Measurements from ENCODE around the gene PACSIN3. TPM values are rescaled to one million over a fixed set of nuclear protein-coding genes. Genes with fewer than 3 reads are reported as not detected.

PACSIN3 gene
- total RNA-seq, 4 donors from 2014 or later, result 55.9 to 95.7 (median 65.0) TPM

- H3K27ac ChIP-seq, result no peak overlapping the region
- H3K36me3 ChIP-seq, result peaks cover 35 to 86% (median 49%) of the 10 kb centered on the region in 3 donors
- WGBS, 2 donors, result 87 to 92% methylated on average over 4 to 8 of the region's 15 CpGs
- TF ChIP-seq POLR2A (IDR thresholded peaks at IDR 0.05) (no peak), CTCF (IDR thresholded peaks at IDR 0.05) (no peak)
- H3K4me1 ChIP-seq, result peaks cover 0 to 26% (median 0%) of the 10 kb centered on the region in 3 donors
- H3K4me3 ChIP-seq, result no peak overlapping the region
- no peaks in the 10 kb centered on the region for H3K27me3 ChIP-seq
- DNase-seq, result no peak
- intact Hi-C loops (cut with DNase I), result no loop called here
- H3K9me3 ChIP-seq, result no peaks in the 10 kb centered on the region
Measured at GRCh38 chr11:47163898-47164297, 22.3 kb downstream of the PACSIN3 start.

GRCh38 chr11:47163193-47163592 lies 23.0 kb downstream of the PACSIN3 start:
- Histone ChIP-seq H3K36me3 (peaks cover 30 to 86% (median 43%) of the 10 kb centered on the region in 3 donors), H3K27me3 (no peaks in the 10 kb centered on the region), H3K4me1 (peaks cover 0 to 31% (median 3%) of the 10 kb centered on the region in 3 donors), H3K9me3 (no peaks in the 10 kb centered on the region), H3K27ac (no peak overlapping the region), H3K4me3 (no peak overlapping the region)
- no peak for DNase-seq
- TF ChIP-seq POLR2A (IDR thresholded peaks at IDR 0.05) (no peak), CTCF (IDR thresholded peaks at IDR 0.05) (no peak)
- 39 to 62% methylated on average over 3 of the region's 3 CpGs for WGBS, 2 donors
- intact Hi-C loops (cut with DNase I), result no loop called here

- Histone ChIP-seq H3K36me3 (peaks cover 23 to 83% (median 35%) of the 10 kb centered on the region in 3 donors), H3K9me3 (no peaks in the 10 kb centered on the region), H3K4me3 (no peak overlapping the region), H3K27ac (no peak overlapping the region), H3K27me3 (no peaks in the 10 kb centered on the region), H3K4me1 (peaks cover 0 to 38% (median 3%) of the 10 kb centered on the region in 3 donors)
- 50 to 57% methylated on average over 2 to 4 of the region's 5 CpGs for WGBS, 2 donors
- TF ChIP-seq CTCF (IDR thresholded peaks at IDR 0.05), result no peak
- TF ChIP-seq POLR2A (IDR thresholded peaks at IDR 0.05), result no peak
- intact Hi-C loops (cut with DNase I), result no loop called here
- DNase-seq, result no peak
Measured at GRCh38 chr11:47162426-47162825, 23.8 kb downstream of the PACSIN3 start.

- DNase-seq, result no peak
- TF ChIP-seq CTCF (IDR thresholded peaks at IDR 0.05), result no peak
- TF ChIP-seq POLR2A (IDR thresholded peaks at IDR 0.05), result no peak
- Histone ChIP-seq H3K27me3 (no peaks in the 10 kb centered on the region), H3K4me3 (no peak overlapping the region), H3K36me3 (peaks cover 23 to 78% (median 30%) of the 10 kb centered on the region in 3 donors), H3K27ac (peak overlapping the region in 1 of 4 donors; percentile 18), H3K4me1 (peaks cover 0 to 43% (median 7%) of the 10 kb centered on the region in 3 donors), H3K9me3 (no peaks in the 10 kb centered on the region)
- intact Hi-C loops (cut with DNase I), result no loop called here
- 51 to 57% methylated on average over 6 to 7 of the region's 9 CpGs for WGBS, 2 donors
Measured at GRCh38 chr11:47161890-47162289, 24.3 kb downstream of the PACSIN3 start.

GRCh38 chr11:47161134-47161854 lies 24.9 kb downstream of the PACSIN3 start:
- Histone ChIP-seq H3K4me1 (peaks cover 0 to 49% (median 8%) of the 10 kb centered on the region in 3 donors), H3K4me3 (no peak overlapping the region), H3K9me3 (no peaks in the 10 kb centered on the region), H3K27me3 (no peaks in the 10 kb centered on the region), H3K27ac (peak overlapping the region in 1 of 4 donors; percentile 18), H3K36me3 (peaks cover 20 to 72% (median 24%) of the 10 kb centered on the region in 3 donors)
- DNase-seq, result no peak
- TF ChIP-seq CTCF (IDR thresholded peaks at IDR 0.05), result peak; percentile 46 to 77 (median 58)
- TF ChIP-seq POLR2A (IDR thresholded peaks at IDR 0.05), result no peak
- intact Hi-C loops (cut with DNase I), result no loop called here
- 4 to 52% methylated on average over 5 to 9 of the region's 14 CpGs for WGBS, 2 donors
